Measurements from ENCODE around the gene CASKIN1. TPM values are rescaled to one million over a fixed set of nuclear protein-coding genes. Genes with fewer than 3 reads are reported as not detected.

CASKIN1 gene
- total and polyA plus RNA-seq, 2 donors from 2014 or later = 0.30 to 0.66 TPM

- Histone ChIP-seq H3K9ac (ENCODE audit: low read length in 3 of 3) (no peak overlapping the region), H3K27ac (ENCODE audit: low read depth in 2 of 2, low read length in 2 of 2) (no peak overlapping the region), H3K9me3 (ENCODE audit: control insufficient read depth in 2 of 3, insufficient read depth in 1 of 3, low read length in 3 of 3) (no peaks in the 10 kb centered on the region), H3K4me3 (ENCODE audit: low read length in 3 of 3) (no peak overlapping the region), H3K4me1 (ENCODE audit: control insufficient read depth in 2 of 3, insufficient read depth in 2 of 3, low read depth in 1 of 3, low read length in 3 of 3) (peaks cover 0 to 7% (median 0%) of the 10 kb centered on the region in 3 donors), H3K36me3 (ENCODE audit: control insufficient read depth in 2 of 3, insufficient read depth in 3 of 3, low read length in 3 of 3) (peaks cover 0 to 32% (median 14%) of the 10 kb centered on the region in 3 donors), H3K27me3 (ENCODE audit: control insufficient read depth, insufficient read depth, low read length) (no peaks in the 10 kb centered on the region)
- DNase-seq = peak in 1 of 5 donors; percentile 73
- no peak for FAIRE-seq
- no peak for TF ChIP-seq CTCF (IDR thresholded peaks at IDR 0.05; ENCODE audit: borderline replicate concordance, extremely low read depth, insufficient read depth)
- intact Hi-C loops (cut with DNase I) = no loop called here
Observed at GRCh38 chr16:2233046-2233775, 36.8 kb upstream of the CASKIN1 start.

GRCh38 chr16:2232094-2232990 is 35.9 kb upstream of the CASKIN1 start:
- Histone ChIP-seq H3K36me3 (ENCODE audit: control insufficient read depth in 2 of 3, insufficient read depth in 3 of 3, low read length in 3 of 3) (peaks cover 0 to 32% (median 14%) of the 10 kb centered on the region in 3 donors), H3K4me3 (ENCODE audit: low read length in 3 of 3) (no peak overlapping the region), H3K9ac (ENCODE audit: low read length in 3 of 3) (no peak overlapping the region), H3K4me1 (ENCODE audit: control insufficient read depth in 2 of 3, insufficient read depth in 2 of 3, low read depth in 1 of 3, low read length in 3 of 3) (peaks cover 0 to 7% (median 0%) of the 10 kb centered on the region in 3 donors), H3K27me3 (ENCODE audit: control insufficient read depth, insufficient read depth, low read length) (no peaks in the 10 kb centered on the region), H3K27ac (ENCODE audit: low read depth in 2 of 2, low read length in 2 of 2) (no peak overlapping the region), H3K9me3 (ENCODE audit: control insufficient read depth in 2 of 3, insufficient read depth in 1 of 3, low read length in 3 of 3) (no peaks in the 10 kb centered on the region)
- intact Hi-C loops (cut with DNase I) = no loop called here
- peak in 1 of 5 donors; percentile 70 for DNase-seq
- no peak for TF ChIP-seq CTCF (IDR thresholded peaks at IDR 0.05; ENCODE audit: borderline replicate concordance, extremely low read depth, insufficient read depth)
- no peak for FAIRE-seq

- Histone ChIP-seq H3K4me3 (ENCODE audit: low read length in 3 of 3) (no peak overlapping the region), H3K9me3 (ENCODE audit: control insufficient read depth in 2 of 3, insufficient read depth in 1 of 3, low read length in 3 of 3) (no peaks in the 10 kb centered on the region), H3K4me1 (ENCODE audit: control insufficient read depth in 2 of 3, insufficient read depth in 2 of 3, low read depth in 1 of 3, low read length in 3 of 3) (no peaks in the 10 kb centered on the region), H3K9ac (ENCODE audit: low read length in 3 of 3) (no peak overlapping the region), H3K27ac (ENCODE audit: low read depth in 2 of 2, low read length in 2 of 2) (no peak overlapping the region), H3K27me3 (ENCODE audit: control insufficient read depth, insufficient read depth, low read length) (no peaks in the 10 kb centered on the region), H3K36me3 (ENCODE audit: control insufficient read depth in 2 of 3, insufficient read depth in 3 of 3, low read length in 3 of 3) (peaks cover 0 to 32% (median 14%) of the 10 kb centered on the region in 3 donors)
- intact Hi-C loops (cut with DNase I) = no loop called here
- DNase-seq = no peak
- FAIRE-seq = no peak
- no peak for TF ChIP-seq CTCF (IDR thresholded peaks at IDR 0.05; ENCODE audit: borderline replicate concordance, extremely low read depth, insufficient read depth)
Observed at GRCh38 chr16:2231016-2231931, 34.9 kb upstream of the CASKIN1 start.

Measured in kidney (tissue), 14 donors.